ENCODE measurements around the gene GALK2.

- TF ChIP-seq EZH2 (optimal IDR thresholded peaks at IDR 0.05; ENCODE audit: low read depth, low read length) (no peak), EZH2phosphoT487 (IDR thresholded peaks at IDR 0.05; ENCODE audit: low read length) (no peak)
Measured at GRCh38 chr15:49235446-49236124, 65.5 kb downstream of the GALK2 start.

All from MM.1S (cell line).